ENCODE measurements around the gene JUP.
A peak's percentile ranks its signal among the peaks of the same experiment; 100 is the strongest.

Gene JUP

DNA sequence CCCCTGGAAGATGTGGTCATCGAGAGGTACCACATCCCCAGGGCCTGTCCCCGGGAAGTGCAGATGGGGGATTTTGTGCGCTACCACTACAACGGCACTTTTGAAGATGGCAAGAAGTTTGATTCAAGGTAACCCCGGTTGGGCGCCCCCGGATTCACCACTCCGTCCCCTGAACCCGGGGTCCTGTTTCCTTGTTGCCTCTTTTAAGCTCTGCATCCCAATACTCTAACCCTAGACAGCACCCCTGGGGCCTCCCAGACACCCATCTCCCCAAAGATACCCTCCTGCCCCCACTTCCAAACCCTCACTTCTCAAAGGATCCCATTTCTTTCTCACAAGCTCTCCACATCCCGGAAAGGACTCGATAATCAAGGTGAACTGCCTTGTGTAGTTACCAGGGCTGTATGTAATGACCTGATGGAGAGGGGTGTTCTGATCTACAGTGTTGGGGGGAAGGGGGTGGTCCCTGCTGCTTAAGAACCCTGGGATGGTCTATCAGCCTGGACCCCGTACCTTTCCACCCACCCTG lies 26.7 kb upstream of the JUP start:
- H3K4me1 Mint-ChIP-seq: peaks cover 33% of the 10 kb centered on the region
- no peak for ATAC-seq
- H3K9me3 Mint-ChIP-seq: no peaks in the 10 kb centered on the region
- no peak for DNase-seq (ENCODE audit: low spot score in 2 of 2)
- H3K27ac Mint-ChIP-seq: no peak overlapping the region
- H3K36me3 Mint-ChIP-seq: no peaks in the 10 kb centered on the region
- H3K4me3 Mint-ChIP-seq: peak overlapping the region; percentile 91

DNA sequence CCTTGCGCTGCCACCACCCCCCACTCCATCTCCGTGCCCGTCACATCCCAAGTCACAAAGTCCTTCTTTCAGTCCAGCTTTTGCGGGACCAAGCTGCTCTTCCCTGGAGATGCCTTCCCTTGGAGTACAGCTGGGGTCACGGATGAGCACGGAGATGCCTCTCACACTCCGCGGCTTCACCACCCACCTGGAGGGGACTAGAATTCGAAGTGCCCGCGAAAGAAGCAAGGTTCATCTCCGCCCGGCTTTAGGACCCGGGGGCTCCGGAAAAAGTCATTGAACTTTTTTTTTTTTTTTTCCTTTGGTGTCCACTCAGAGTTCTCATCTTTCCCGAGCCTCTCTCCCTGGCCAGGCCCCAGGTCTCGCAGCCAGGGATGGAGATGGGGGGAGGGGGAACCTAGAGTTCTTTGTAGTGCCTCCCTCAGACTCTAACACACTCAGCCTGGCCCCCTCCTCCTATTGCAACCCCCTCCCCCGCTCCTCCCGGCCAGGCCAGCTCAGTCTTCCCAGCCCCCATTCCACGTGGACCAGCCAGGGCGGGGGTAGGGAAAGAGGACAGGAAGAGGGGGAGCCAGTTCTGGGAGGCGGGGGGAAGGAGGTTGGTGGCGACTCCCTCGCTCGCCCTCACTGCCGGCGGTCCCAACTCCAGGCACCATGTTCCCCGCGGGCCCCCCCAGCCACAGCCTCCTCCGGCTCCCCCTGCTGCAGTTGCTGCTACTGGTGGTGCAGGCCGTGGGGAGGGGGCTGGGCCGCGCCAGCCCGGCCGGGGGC lies 26.1 kb upstream of the JUP start, which contains the start of gene FKBP10:
Gene FKBP10 (plus strand): TSS at position 624 of the 771 bp plus-strand sequence. CDS start 31 bp downstream, at position 655.
- Mint-ChIP-seq H3K27ac (peak within 1 kb of the TSS; percentile 83), H3K4me3 (peak within 1 kb of the TSS; percentile 91), H3K4me1 (peaks cover 33% of the 10 kb centered on the region), H3K9me3 (no peaks in the 10 kb centered on the region), H3K36me3 (no peaks in the 10 kb centered on the region)
- peak; percentile 27 for ATAC-seq
- DNase-seq (ENCODE audit: low spot score in 2 of 2): no peak

DNA sequence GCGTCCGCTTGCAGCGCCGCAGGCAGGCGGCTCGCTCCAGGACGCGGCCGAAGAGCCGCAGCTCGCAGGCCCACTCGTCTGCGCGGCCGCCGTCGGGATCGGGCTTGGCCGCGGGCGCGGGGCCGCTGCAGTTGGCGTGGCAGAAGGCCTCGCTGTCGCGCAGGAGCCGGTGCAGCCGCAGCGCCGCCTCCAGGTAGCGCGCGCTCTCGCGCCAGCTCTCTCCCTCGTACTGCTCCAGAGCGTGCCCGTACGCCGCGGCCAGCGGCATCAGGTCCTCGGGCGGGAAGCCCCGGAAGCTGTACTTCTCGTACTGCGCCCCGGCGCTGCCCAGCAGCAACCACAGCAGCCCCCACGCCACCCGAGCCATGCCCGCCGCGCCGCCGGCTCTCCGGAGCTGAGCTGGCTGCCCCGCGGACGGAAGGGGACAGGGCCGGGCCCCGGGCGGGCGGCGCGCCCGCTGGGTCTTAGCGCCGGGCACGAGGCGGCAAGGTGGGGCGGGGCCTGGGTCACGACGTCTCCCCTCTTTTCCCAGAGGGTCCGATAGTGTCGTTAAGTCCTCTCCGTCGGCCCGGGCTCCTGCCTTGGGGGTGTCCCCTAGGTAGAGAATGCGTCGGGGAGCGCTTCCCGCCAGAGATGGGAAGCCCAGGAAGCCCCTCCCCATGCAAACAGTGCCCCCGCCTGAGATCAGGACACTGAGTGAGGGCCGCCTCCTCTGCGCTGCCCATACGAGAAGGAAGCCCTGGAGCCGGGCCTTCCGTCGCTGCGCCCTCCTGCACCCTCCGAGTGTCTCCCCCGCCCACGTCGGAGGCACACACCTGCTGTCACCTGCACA lies 25.3 kb upstream of the JUP start, which contains the start of gene P3H4:
Gene P3H4 (minus strand): TSS at position 401 of the 832 bp plus-strand sequence. CDS start 34 bp downstream, at position 367.
- H3K27ac Mint-ChIP-seq: peak within 1 kb of the TSS; percentile 83
- no peaks in the 10 kb centered on the region for H3K36me3 Mint-ChIP-seq
- peak; percentile 90 for ATAC-seq
- peak within 1 kb of the TSS; percentile 91 for H3K4me3 Mint-ChIP-seq
- no peaks in the 10 kb centered on the region for H3K9me3 Mint-ChIP-seq
- DNase-seq (ENCODE audit: low spot score in 2 of 2): peak; percentile 73 to 87
- H3K4me1 Mint-ChIP-seq: peaks cover 33% of the 10 kb centered on the region

DNA sequence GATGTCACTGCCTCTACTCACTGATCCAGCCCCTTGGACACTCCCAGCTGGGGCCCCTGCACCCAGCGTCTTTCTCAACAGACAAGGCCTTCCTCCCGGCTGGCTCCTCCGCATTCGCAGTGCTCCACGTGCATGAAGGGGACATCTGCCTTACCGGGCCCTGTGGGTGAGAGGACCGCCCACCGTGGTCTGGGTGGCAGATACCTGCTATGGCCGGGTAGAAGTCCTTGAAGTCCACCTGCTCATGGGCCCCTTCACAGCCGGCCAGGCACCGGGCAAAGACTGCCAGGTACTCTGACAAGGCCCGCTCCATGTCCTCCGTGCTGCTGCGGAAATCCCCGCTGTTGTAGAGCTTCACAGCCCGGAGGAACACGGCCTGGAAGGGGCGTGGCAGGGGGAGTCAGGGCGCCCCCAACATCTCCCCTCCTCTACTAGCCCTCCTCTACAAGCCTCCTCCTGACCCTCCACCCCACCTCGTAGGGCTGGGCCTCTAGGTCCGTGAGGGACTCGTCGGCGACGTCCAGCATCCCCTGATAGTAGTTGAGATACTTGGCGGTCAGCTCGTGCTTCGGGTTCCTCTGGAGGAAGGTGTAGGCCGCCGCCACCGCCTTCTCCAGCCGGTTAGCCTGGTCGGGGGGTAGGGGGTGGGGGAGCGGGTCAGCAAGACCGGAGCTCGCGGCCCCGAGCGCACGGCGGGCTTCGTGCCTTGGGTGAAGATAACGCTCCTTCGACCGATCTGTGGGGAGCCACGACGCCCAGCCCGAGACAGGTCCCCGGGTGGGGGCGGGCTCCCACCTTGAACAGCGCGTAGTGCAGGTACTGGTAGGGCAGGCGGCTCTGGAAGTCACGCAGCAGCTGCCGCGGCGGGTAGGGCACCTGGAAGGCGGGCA lies 24.4 kb upstream of the JUP start:
- DNase-seq (ENCODE audit: low spot score in 2 of 2): no peak
- ATAC-seq: peak; percentile 46
- peak overlapping the region; percentile 91 for H3K4me3 Mint-ChIP-seq
- H3K9me3 Mint-ChIP-seq: no peaks in the 10 kb centered on the region
- no peak overlapping the region for H3K27ac Mint-ChIP-seq
- no peaks in the 10 kb centered on the region for H3K36me3 Mint-ChIP-seq
- H3K4me1 Mint-ChIP-seq: peaks cover 33% of the 10 kb centered on the region

DNA sequence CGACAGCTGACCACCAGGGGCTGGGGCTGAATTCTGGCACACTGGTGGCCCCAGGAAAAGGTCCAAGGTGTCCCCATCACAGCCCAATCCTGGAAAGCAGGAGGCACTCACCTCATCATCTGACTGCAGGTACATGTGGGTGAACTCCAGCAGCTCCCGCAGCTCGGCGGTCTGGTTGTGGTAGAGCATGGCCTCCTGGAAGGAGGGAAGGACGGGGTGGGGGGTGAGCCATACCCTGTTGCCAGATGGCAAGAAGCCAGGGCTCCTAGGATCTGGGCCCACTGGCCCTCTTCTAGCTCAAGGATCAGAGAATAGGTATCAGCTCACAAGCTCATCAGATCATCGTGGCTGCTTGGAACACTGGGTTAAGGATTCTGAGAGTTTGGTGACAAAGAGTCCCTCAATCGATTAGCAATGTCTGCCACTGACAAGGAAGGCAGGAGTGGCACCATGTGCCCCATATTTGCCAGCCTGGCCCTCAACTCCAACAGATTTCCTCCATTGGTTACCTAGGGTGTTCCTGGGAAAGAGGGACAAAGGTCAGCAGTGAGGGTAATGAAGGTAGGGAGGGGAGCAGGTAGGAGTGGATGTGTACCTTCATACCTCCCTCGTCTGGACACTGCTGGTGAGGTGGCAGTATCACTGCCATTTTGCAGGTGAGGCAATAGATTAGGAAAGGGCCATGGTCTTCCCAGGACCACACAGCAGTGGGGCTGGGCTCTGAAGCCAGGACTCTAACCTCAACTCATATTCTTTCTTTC lies 20.4 kb upstream of the JUP start:
- Mint-ChIP-seq H3K27ac (no peak overlapping the region), H3K4me3 (no peak overlapping the region)
- ATAC-seq: no peak

DNA sequence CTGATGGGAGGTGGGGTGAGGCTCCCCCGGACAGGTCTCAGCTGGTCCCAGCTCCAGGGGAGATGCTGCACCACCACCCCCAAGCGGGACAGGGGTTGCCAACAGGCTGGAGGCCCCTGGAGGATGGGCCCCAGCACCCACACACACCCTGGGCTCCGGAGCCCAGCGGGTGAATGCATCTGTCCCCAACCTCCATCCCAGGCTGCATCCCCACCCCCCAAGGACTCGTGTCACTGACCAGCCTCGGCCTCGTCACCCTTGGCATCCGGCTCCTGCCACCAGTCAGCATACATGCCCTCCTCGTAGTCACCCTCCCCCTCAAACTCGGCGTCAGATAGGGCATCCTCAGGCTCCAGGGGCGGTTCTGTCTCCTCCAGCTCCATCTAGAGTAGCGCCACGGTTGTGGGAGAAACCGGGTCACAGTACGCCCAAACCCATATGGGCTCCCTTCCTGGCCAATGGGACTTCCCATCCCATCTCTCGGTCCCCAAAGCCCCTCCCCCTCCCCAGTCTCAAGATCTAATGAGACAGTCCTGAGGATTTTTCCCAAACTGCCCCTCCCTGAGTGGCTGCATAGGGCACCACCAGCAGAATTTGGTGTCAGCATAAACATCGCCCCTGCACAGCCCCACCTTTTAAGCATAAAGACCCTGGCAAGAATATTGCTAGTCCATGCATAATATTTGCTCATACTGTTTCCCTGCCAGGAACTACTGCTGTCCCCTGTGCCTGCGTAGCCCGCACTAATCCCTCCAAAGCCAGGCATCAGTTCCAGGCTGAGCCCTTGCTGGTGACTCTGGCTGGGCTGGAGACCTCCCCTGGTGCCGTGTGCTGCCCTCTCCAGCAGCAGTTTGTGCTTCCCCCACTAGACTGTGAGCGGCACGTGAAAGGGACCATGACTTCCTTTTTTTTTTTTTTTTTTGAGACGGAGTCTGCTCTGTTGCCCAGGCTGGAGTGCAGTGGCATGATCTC lies 16.8 kb upstream of the JUP start:
- H3K4me3 Mint-ChIP-seq: no peak overlapping the region
- H3K4me1 Mint-ChIP-seq: peaks cover 11% of the 10 kb centered on the region
- no peak overlapping the region for H3K27ac Mint-ChIP-seq
- no peak for DNase-seq (ENCODE audit: low spot score in 2 of 2)
- H3K9me3 Mint-ChIP-seq: no peaks in the 10 kb centered on the region
- ATAC-seq: no peak
- no peaks in the 10 kb centered on the region for H3K36me3 Mint-ChIP-seq

More for the DNA sequence above, 20.4 kb upstream of the JUP start:
- DNase-seq (ENCODE audit: low spot score in 2 of 2): no peak
- no peaks in the 10 kb centered on the region for H3K36me3 Mint-ChIP-seq
- H3K9me3 Mint-ChIP-seq: no peaks in the 10 kb centered on the region
- peaks cover 17% of the 10 kb centered on the region for H3K4me1 Mint-ChIP-seq

DNA sequence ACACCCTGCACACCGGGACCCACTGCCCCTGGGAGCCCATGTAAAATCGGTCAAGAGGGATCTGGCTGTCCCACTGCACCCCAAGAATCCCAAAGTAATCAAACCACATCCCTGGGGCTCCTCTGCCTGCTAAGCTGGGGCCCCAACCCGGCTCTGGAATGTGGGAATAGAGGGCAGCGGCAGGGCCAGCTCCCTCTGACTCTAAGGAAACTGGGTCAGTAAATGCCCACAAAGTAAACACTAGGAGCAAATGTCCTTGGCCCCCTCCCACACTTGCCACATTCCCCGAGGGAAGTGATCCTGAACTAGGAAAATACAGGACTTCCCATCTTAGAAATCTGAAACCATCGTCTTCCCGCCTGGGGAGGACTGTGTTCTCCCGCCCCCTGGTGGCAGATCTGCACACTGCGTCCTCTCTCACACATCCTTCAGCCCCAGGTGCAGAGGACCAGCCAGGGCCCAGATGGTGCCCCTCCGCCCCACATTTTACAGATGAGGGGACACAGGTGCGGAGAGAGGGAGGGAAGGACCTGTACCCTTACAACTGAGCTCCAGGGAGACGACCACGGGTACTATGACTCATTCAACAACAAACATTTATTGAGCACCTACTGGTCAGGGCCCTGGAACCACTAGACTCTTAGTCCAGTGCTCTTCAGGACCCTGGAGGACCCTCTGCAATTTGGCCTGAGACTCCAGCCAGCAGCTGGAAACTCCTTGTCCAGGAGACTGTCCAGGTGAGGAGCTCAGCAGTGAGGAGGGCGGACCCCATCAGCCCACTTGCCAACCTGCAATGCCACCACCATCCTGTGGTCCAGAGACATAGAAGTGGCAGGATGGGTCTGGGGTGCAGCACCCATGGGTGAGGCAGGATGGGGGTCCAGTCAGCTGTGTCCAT lies 15.1 kb upstream of the JUP start:
- H3K36me3 Mint-ChIP-seq: no peaks in the 10 kb centered on the region
- peak; percentile 82 for ATAC-seq
- no peaks in the 10 kb centered on the region for H3K9me3 Mint-ChIP-seq
- H3K4me1 Mint-ChIP-seq: peaks cover 11% of the 10 kb centered on the region
- peak overlapping the region; percentile 9 for H3K4me3 Mint-ChIP-seq
- peak; percentile 69 to 85 for DNase-seq (ENCODE audit: low spot score in 2 of 2)
- H3K27ac Mint-ChIP-seq: no peak overlapping the region

DNA sequence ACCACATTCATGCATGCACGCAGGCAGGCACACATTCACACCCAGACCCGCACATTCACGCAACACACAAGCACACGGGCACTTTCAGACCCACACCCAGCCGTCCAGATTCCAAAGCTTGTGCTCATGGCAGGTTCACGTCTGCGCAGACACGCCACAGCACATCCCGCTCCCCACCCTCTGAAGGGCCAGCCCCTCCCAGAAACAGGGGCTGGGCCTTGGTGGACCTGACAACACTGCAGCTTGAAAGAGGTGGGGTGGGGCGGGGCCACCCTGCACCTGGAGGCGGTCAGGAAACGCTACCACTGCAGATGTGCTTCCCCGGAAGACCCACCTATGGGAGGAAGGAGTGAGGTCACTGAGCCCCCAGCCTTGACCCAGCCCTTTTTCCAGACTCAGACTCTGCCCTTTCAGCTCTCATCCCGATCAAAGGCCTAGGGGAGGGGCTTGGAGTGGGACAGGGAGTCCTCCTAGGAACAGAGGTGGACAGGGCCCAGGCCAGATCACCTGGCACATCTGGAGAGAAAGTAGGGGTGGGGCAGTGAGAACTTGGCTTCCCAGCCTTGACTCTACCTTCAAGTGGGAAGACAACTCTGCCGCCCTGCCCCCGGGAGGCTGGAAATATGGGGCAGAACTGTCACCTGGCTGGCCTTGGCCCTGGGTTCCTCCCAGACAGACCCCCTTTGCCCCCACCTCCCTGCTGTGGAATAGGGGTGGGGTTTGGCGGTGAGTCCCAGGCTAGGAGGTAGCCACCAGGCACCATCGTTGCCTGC lies 14.3 kb upstream of the JUP start:
- Mint-ChIP-seq H3K4me1 (peaks cover 11% of the 10 kb centered on the region), H3K4me3 (peak overlapping the region; percentile 9), H3K36me3 (no peaks in the 10 kb centered on the region), H3K9me3 (no peaks in the 10 kb centered on the region), H3K27ac (no peak overlapping the region)
- DNase-seq (ENCODE audit: low spot score in 2 of 2) (no peak), ATAC-seq (peak; percentile 44)

DNA sequence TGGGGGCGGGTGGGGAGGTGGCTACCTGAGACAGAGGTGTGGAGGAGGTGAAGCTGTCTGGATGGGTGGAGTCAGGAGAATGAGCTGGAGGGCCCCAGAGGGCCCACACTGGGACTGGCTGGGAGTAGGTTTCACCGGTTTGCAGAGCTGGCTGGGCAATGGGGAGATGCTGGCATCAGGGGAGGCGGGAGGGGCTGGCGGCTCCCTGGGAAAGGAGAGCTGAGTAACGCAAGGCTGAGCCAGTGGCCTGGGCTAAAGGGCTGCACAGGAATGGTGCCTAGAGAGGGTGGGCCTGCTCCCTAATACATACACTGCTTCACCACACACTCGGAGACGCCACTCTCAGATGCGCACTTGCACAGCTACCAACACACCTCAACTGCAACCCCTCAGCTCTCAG lies 12.9 kb upstream of the JUP start:
- Mint-ChIP-seq H3K9me3 (no peaks in the 10 kb centered on the region), H3K4me3 (no peak overlapping the region), H3K36me3 (no peaks in the 10 kb centered on the region), H3K27ac (no peak overlapping the region), H3K4me1 (peaks cover 11% of the 10 kb centered on the region)
- ATAC-seq (no peak), DNase-seq (ENCODE audit: low spot score in 2 of 2) (no peak)

DNA sequence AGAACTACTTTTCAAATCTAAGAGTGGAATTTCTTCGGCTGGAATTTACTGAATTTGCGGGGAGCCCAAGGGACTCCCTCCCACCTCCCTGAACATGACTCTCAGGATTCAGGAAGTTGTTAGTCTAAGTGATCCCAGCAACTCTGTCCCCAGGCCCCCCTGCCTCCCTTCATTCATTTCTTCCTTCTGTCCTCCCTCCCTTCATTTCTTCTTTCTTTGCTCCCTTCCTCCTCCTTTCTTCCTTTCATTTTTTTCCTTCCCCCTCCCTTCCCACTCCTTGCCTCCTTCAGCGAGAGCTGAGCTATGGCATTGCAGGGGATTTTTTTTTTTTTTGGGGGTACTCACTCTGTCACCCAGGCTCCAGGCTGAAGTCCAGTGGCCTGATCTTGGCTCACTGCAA lies 10.9 kb upstream of the JUP start:
- no peaks in the 10 kb centered on the region for H3K36me3 Mint-ChIP-seq
- H3K9me3 Mint-ChIP-seq: no peaks in the 10 kb centered on the region
- no peak overlapping the region for H3K4me3 Mint-ChIP-seq
- peaks cover 11% of the 10 kb centered on the region for H3K4me1 Mint-ChIP-seq
- no peak overlapping the region for H3K27ac Mint-ChIP-seq
- DNase-seq (ENCODE audit: low spot score in 2 of 2) (no peak), ATAC-seq (no peak)

DNA sequence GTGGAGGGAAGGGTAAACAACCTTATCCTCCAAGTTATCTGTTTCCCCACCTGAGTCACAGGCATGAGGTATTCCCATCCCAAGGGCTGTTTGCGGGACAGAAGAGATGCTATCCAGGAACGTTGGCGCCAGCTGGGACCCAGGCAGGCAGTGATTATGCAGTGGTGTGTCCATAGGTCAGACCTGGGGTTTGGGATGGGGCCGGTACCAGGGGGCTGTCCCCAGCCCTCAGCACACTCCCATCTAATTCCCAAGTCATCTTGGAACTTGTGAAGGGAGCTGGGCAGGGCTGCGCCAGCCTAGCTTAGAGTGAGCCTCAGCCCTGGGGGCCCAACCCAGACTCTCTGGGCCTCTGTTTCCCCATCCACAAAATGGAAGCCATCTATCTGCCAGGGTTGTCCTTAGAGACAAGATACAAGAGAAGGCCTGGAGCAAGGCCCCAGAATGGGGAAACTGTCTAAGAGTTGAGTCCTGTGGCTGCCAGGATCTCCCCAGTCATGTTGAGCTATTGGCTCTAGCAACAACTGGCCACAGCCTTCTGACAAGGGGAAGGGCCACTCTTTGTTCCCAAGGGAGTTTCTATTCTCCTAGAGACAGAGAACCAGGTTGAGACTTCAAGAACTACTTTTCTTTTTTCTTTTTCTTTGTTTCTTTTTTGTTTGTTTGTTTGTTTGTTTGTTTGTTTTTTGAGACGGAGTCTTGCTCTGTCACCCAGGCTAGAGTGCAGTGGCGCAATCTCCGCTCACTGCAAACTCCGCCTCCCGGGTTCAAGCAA lies 9.8 kb upstream of the JUP start:
- H3K4me3 Mint-ChIP-seq: no peak overlapping the region

More for the DNA sequence above, 9.8 kb upstream of the JUP start:
- peaks cover 4% of the 10 kb centered on the region for H3K4me1 Mint-ChIP-seq
- H3K9me3 Mint-ChIP-seq: no peaks in the 10 kb centered on the region
- DNase-seq (ENCODE audit: low spot score in 2 of 2) (no peak), ATAC-seq (no peak)
- no peak overlapping the region for H3K27ac Mint-ChIP-seq
- no peaks in the 10 kb centered on the region for H3K36me3 Mint-ChIP-seq
